D721Med (cell line): ENCODE results near the gene USH1C.

Experiments used
- DNase-seq: peaks from one replicate; pipeline ENCODE4 v3.0.0; 2011; ENCODE audit warnings: low spot score; ENCODE audit not compliant: insufficient read length
- FAIRE-seq: peaks from 2 replicates; lab custom pipeline; 2011; peaks lifted over from hg19 to GRCh38; lab: Jason Lieb, UNC
- TF ChIP-seq, protein P1 (sequence below): IDR thresholded peaks from 2 replicates; pipeline ENCODE4 v1.5.1; 2012; ENCODE audit warnings: mild to moderate bottlenecking, control low read depth; ENCODE audit not compliant: insufficient read depth; ENCODE audit errors: missing control alignments

USH1C gene

DNA sequence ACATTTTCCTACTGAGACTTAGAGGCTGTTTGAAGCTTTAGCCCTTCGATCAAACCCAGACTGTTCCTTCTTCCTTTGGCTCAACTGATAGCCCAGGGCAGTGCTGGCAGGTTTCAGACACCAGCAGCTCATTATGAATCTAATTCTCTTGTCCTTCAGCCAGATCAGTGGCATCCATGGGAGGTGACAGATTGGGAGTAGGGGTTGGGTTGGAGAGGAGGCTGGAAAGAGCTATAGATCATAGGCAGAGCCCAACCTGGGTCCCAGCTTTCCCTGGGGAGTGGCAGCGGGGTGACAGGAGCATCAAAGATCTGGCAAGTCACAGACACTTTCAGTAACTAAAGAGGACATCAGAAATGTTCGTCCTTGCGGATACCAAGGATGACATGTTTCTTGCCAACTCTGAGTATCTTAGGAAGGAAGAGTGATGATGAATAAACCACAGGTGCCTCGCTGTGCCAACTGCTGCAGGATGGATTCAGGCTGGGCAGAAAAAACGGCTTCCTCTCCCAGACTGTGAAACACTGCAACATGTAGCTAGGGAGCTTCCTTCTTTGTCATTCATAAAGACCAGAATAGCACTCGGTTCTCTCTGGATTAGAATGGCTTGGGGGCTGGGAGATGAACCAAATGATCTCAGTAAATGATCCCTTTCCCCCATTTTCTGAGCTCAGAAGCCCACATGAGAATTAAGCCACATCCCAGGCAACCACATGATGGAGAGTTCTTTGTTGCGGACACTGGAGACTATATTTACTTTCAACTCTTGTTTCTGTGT is 86.6 kb downstream of the USH1C start:
- TF ChIP-seq, protein P1, sequence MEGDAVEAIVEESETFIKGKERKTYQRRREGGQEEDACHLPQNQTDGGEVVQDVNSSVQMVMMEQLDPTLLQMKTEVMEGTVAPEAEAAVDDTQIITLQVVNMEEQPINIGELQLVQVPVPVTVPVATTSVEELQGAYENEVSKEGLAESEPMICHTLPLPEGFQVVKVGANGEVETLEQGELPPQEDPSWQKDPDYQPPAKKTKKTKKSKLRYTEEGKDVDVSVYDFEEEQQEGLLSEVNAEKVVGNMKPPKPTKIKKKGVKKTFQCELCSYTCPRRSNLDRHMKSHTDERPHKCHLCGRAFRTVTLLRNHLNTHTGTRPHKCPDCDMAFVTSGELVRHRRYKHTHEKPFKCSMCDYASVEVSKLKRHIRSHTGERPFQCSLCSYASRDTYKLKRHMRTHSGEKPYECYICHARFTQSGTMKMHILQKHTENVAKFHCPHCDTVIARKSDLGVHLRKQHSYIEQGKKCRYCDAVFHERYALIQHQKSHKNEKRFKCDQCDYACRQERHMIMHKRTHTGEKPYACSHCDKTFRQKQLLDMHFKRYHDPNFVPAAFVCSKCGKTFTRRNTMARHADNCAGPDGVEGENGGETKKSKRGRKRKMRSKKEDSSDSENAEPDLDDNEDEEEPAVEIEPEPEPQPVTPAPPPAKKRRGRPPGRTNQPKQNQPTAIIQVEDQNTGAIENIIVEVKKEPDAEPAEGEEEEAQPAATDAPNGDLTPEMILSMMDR: no peak
- FAIRE-seq: no peak
- DNase-seq: no peak

DNA sequence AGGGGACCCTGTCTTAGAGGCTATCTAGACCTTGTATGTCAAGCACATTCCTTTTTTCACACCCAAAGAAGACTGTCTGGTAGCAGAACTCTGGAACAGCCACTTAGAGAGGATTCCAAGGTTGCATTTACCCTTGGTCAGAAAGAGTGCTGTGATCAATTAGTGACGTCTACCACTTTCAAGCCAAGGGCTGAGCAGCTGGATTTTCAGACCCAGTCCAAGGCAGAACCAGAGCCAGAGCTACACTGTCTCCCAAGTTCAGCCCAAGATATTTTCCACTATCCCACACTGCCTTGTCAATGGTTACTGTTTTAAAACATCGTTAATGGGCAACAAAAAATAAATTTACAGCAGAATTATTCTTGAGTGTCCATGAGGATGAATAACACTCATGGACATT is 91.5 kb downstream of the USH1C start:
- DNase-seq (no peak), FAIRE-seq (no peak)
- TF ChIP-seq, protein P1: no peak

DNA sequence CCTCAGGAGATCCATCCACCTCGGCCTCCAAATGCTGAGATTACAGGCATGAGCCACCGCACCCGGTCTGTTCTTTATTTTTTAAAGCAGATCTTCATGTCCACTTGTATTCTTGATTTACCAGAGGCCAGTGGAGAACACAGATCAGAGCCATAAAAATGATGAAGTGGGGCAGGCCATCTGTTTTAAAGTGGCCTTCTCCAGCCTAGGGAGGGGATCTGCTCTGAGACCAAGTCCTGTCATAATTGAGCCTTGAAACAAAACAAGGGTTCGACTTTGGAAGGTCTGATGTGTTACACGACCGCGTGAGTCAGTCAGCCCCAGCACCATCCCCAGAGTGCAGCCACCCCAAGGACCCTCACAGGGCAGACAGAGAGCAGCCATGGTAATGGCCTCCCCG is 95.1 kb downstream of the USH1C start:
- DNase-seq (no peak), FAIRE-seq (no peak)
- TF ChIP-seq, protein P1: no peak

DNA sequence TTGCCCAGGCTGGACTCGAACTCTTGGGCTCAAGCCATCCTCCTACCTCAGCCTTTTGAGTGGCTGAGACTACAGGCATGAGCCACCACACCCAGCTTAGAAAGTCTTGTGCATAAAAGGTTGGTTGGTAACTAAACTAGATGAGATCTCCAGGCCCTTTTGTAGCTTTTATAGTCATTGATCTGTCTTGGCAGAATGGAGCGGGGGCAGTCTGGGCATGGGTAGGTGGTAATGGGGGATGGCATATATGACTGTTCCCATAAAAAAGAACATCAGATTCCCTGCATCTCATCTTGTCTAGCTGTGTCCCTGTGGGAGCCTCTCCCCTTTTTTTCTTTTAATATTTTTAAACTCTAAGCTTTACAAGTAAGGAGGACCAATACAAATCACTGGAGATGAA is 97.7 kb downstream of the USH1C start:
- no peak for FAIRE-seq
- TF ChIP-seq, protein P1: no peak
- no peak for DNase-seq

DNA sequence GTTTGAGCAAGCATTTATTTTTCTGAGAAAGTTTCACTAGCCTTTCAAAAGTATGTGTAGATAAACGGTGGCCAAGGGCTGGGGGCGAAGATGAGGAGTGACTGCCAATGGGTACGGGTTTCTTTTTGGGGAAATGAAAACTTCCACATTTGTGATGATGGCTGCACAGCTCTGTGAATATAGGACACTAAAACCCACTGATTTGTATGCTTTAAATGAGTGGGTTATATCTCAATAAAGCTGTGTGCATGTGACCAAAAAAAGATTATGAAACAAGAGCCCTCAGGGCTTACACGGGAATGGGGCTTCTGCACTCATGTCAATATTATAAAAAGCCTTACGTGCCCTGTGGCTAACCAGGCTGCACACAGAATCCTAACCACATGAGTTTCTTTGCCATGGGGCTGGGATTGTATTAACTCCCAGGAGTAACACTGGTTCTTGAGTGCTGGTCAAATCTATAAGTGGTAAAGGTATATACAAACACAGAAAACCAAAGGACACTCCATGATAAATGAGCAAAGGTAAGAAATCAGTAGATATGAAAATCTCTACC is 98.9 kb downstream of the USH1C start:
- FAIRE-seq: no peak
- no peak for DNase-seq
- TF ChIP-seq, protein P1: no peak

DNA sequence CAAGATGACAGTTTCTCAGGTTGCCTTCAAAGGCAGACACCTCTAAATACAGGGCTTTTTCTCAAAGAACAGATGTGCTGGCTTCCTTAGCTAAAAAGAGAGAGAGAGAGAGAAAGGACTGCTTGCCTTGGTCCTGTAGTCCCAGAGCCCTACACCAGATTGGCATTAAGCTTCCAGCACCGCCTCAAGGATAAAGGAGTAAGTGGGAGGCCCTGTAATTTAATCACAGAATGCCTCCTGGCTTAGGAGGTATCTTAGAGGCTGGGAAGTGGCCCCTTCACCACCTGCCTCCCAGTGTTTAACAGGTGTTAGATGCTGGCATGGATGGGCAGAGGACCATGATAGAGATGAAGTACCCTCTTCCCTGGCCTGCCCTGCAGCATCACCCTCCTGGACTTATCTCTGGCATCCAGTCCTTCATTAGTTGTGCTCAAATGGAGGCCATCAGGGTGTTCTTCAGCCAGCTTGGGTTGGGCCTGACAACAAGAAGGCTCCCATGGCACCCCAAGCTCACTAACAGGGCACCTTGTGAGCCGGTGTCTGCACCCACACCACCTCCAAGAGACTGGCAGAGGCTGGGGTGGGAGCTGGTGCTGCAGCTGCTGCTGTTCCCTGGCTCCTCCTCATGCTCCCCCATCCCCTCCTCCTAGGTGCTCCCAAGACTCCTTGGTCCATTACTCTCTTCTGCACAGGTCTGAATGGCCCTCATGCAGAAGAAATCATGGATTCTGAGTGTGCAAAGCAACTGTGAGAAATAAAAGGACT is 100.1 kb downstream of the USH1C start:
- TF ChIP-seq, protein P1: no peak
- FAIRE-seq: peak; percentile 58
- DNase-seq: peak; percentile 59
